ENCODE results near the gene APP. TPM values are rescaled to one million over a fixed set of nuclear protein-coding genes. Genes with fewer than 3 reads are reported as not detected.

APP gene
- total and polyA plus RNA-seq, 2 experiments from 2014 or later = 55.7 to 316 TPM

DNA sequence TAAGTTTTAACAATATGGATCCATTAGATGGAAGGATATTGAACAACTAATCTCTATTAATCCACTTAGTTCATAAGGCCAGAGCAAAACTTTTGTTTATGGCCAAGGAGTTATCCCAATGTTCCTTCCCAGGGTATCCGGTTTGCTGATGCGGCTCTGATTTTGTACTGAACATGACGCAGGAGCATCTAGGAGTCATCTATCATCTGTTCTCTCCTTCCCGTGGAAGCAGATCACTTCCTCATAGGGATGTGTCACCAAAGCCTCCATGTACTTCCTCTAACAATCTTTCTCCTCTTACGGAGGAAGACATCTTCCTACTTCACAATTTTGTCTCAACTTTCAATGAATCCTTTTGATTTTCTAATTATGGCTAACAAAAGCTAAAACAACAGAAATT is 206.6 kb downstream of the APP start:
- no peak for TF ChIP-seq EZH2 (IDR thresholded peaks at IDR 0.05; ENCODE audit: borderline replicate concordance)
- TF ChIP-seq EZH2phosphoT487 (IDR thresholded peaks at IDR 0.05; ENCODE audit: low read depth, severe bottlenecking, unreplicated experiment) = no peak
- no peak for TF ChIP-seq CTCF (IDR thresholded peaks at IDR 0.05; ENCODE audit: poor library complexity)
- peaks cover 3% of the 10 kb centered on the region for H3K79me2 ChIP-seq
- no peak overlapping the region for H3K27ac ChIP-seq
- H3K36me3 ChIP-seq (replicated peaks; ENCODE audit: insufficient read depth, low read depth) = no peaks in the 10 kb centered on the region
- H3K9me2 ChIP-seq (replicated peaks; ENCODE audit: insufficient read depth) = no peaks in the 10 kb centered on the region
- no peaks in the 10 kb centered on the region for H4K20me1 ChIP-seq (ENCODE audit: insufficient read depth, poor library complexity, severe bottlenecking)
- no peak overlapping the region for H3K4me2 ChIP-seq
- peaks cover 11% of the 10 kb centered on the region for H3K4me1 ChIP-seq (ENCODE audit: insufficient read depth)
- WGBS (ENCODE audit: low lambda C conversion rate, missing lambda C conversion rate) = 96% methylated on average over 5 of the region's 5 CpGs
- H3K4me3 ChIP-seq = no peak overlapping the region
- H2AFZ ChIP-seq = no peak overlapping the region
- DNase-seq (ENCODE audit: low spot score) = no peak
- no peaks in the 10 kb centered on the region for H3K27me3 ChIP-seq
- no peaks in the 10 kb centered on the region for H3K9me3 ChIP-seq (ENCODE audit: low read depth)

DNA sequence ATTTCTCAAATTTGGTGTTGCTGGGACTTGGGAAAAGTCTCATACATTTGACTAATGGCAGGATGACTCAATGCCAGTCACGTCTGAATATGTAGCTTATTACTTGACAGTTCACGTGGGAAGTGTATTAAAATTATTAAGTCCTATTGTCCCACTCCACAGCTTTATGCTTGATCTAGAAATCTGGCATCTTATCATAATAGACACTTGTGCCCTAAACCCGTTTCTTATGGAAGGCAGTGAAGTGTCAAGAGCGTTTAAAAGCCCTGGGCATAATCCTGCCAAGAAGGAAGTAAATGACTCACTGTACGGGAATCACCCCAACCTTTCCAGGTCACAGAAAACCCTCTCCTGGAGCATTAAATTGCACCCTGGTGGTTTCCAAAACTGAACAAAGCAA is 207.4 kb downstream of the APP start:
- H3K27me3 ChIP-seq = no peaks in the 10 kb centered on the region
- no peak overlapping the region for H3K4me2 ChIP-seq
- H3K79me2 ChIP-seq = peaks cover 3% of the 10 kb centered on the region
- peaks cover 11% of the 10 kb centered on the region for H3K4me1 ChIP-seq (ENCODE audit: insufficient read depth)
- H3K9me3 ChIP-seq (ENCODE audit: low read depth) = no peaks in the 10 kb centered on the region
- TF ChIP-seq EZH2phosphoT487 (IDR thresholded peaks at IDR 0.05; ENCODE audit: low read depth, severe bottlenecking, unreplicated experiment) = no peak
- TF ChIP-seq CTCF (IDR thresholded peaks at IDR 0.05; ENCODE audit: poor library complexity) = no peak
- TF ChIP-seq EZH2 (IDR thresholded peaks at IDR 0.05; ENCODE audit: borderline replicate concordance) = no peak
- DNase-seq (ENCODE audit: low spot score) = no peak
- no peak overlapping the region for H3K27ac ChIP-seq
- no peaks in the 10 kb centered on the region for H3K36me3 ChIP-seq (replicated peaks; ENCODE audit: insufficient read depth, low read depth)
- H3K9me2 ChIP-seq (replicated peaks; ENCODE audit: insufficient read depth) = no peaks in the 10 kb centered on the region
- 71% methylated on average over 5 of the region's 5 CpGs for WGBS (ENCODE audit: low lambda C conversion rate, missing lambda C conversion rate)
- H4K20me1 ChIP-seq (ENCODE audit: insufficient read depth, poor library complexity, severe bottlenecking) = no peaks in the 10 kb centered on the region
- H3K4me3 ChIP-seq = no peak overlapping the region
- no peak overlapping the region for H2AFZ ChIP-seq

- WGBS (ENCODE audit: low lambda C conversion rate, missing lambda C conversion rate) = 48% methylated on average over 3 of the region's 3 CpGs
- Histone ChIP-seq H3K27ac (no peak overlapping the region), H4K20me1 (ENCODE audit: insufficient read depth, poor library complexity, severe bottlenecking) (no peaks in the 10 kb centered on the region), H3K36me3 (replicated peaks; ENCODE audit: insufficient read depth, low read depth) (no peaks in the 10 kb centered on the region), H3K4me3 (no peak overlapping the region), H3K27me3 (no peaks in the 10 kb centered on the region), H3K4me2 (no peak overlapping the region), H3K79me2 (peaks cover 3% of the 10 kb centered on the region), H3K4me1 (ENCODE audit: insufficient read depth) (peaks cover 11% of the 10 kb centered on the region), H3K9me2 (replicated peaks; ENCODE audit: insufficient read depth) (no peaks in the 10 kb centered on the region), H3K9me3 (ENCODE audit: low read depth) (no peaks in the 10 kb centered on the region), H2AFZ (no peak overlapping the region)
- no peak for DNase-seq (ENCODE audit: low spot score)
- TF ChIP-seq CTCF (IDR thresholded peaks at IDR 0.05; ENCODE audit: poor library complexity) (no peak), EZH2phosphoT487 (IDR thresholded peaks at IDR 0.05; ENCODE audit: low read depth, severe bottlenecking, unreplicated experiment) (no peak), EZH2 (IDR thresholded peaks at IDR 0.05; ENCODE audit: borderline replicate concordance) (no peak)
Observed at GRCh38 chr21:25961042-25961441, 209.5 kb downstream of the APP start.

DNA sequence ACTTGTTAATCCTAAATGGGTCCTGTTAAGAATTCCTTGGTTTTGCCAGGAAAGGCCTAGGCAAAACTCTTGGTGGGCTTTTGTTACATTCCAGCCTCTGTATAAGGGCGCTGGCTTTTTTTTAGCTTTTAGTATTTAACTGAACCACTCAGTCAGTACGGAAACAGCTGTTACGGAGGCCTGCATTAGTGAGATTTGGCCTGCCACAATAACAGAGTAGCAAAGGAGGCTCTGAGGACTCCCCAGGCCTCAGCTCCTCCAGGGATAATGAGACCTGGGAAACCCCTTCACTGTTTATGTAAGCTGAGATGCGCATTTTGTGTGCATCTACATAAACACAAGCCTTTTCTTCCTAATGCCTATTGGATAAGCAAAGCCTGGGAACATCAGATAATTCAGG is 210.2 kb downstream of the APP start:
- H3K9me2 ChIP-seq (replicated peaks; ENCODE audit: insufficient read depth) = no peaks in the 10 kb centered on the region
- TF ChIP-seq EZH2 (IDR thresholded peaks at IDR 0.05; ENCODE audit: borderline replicate concordance) = no peak
- no peak for TF ChIP-seq EZH2phosphoT487 (IDR thresholded peaks at IDR 0.05; ENCODE audit: low read depth, severe bottlenecking, unreplicated experiment)
- no peak for TF ChIP-seq CTCF (IDR thresholded peaks at IDR 0.05; ENCODE audit: poor library complexity)
- no peaks in the 10 kb centered on the region for H3K9me3 ChIP-seq (ENCODE audit: low read depth)
- 47% methylated on average over 4 of the region's 4 CpGs for WGBS (ENCODE audit: low lambda C conversion rate, missing lambda C conversion rate)
- DNase-seq (ENCODE audit: low spot score) = peak; percentile 18
- H3K27ac ChIP-seq = peak overlapping the region; percentile 25
- no peaks in the 10 kb centered on the region for H3K36me3 ChIP-seq (replicated peaks; ENCODE audit: insufficient read depth, low read depth)
- H2AFZ ChIP-seq = no peak overlapping the region
- H3K4me2 ChIP-seq = no peak overlapping the region
- peaks cover 11% of the 10 kb centered on the region for H3K4me1 ChIP-seq (ENCODE audit: insufficient read depth)
- no peaks in the 10 kb centered on the region for H3K27me3 ChIP-seq
- no peaks in the 10 kb centered on the region for H4K20me1 ChIP-seq (ENCODE audit: insufficient read depth, poor library complexity, severe bottlenecking)
- peaks cover 1% of the 10 kb centered on the region for H3K79me2 ChIP-seq
- no peak overlapping the region for H3K4me3 ChIP-seq
